ENCODE results near the gene PLAAT3. TPM values are rescaled to one million over a fixed set of nuclear protein-coding genes. Genes with fewer than 3 reads are reported as not detected.

The PLAAT3 gene
- total RNA-seq, 1 experiment from 2014 or later = 32.6 TPM

DNA sequence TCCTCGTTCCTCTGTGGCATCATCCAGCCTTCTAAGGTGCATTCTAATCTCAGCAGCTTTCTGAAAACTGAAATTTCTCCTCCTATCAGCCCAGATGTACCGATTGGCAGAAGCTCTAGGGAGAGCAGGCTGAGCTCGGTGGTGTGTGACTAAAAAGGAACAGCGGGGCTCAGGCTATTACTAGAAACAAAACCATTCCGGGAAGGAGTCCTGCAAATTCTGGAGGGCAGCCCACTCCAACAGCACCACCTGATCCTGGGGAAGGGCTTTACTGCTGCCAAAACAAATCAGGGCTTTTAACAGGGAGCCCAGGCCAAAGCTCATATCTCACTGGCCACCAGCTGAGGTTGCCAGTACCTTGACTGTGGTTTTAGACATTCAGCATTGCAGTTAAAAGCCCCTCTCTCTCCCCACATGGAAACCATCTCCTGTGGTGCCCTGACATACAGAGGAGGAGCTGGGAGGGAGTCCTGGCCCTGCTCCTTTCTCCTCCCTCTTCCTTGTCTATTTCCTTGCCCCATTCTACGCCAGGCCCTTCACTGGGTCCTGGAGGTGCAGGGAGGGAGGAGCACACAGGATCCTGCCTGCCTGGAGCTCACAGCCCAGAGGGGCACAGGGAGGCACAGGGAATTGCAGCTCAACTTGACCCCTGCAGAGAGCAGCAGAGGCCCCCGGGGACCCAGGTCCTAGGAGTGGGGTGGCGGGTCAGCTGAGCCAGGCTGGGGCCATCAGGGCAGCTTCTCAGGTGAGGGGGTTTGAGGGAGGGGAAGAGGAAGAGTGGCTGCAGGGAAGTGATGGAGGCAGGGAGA lies 76.7 kb downstream of the PLAAT3 start:
- Histone ChIP-seq H3K27me3 (ENCODE audit: control insufficient read depth, insufficient read depth, low read length) (peaks cover 7% of the 10 kb centered on the region; the same call in 1 of the 2 replicates), H3K27ac (ENCODE audit: low read length) (peak overlapping the region; percentile 2; the same call in 1 of the 2 replicates), H3K36me3 (ENCODE audit: control insufficient read depth, insufficient read depth, low read length) (no peaks in the 10 kb centered on the region), H3K9me3 (ENCODE audit: control insufficient read depth, insufficient read depth, low read depth, low read length) (no peaks in the 10 kb centered on the region), H3K4me1 (ENCODE audit: control insufficient read depth, insufficient read depth, low read length) (no peaks in the 10 kb centered on the region), H3K4me3 (ENCODE audit: low read depth in 2 of 2, low read length in 2 of 2) (peak overlapping the region; percentile 28 to 56; a peak in 3 of 4 replicates)
- DNase-seq (ENCODE audit: low read depth, low spot score) (no peak), ATAC-seq (peak; percentile 67)
- in situ Hi-C loops (cut with HindIII; ENCODE audit: low pct_unique_long_range_greater_than_20kb, low sequenced_read_pairs) = no loop called here
- TF ChIP-seq, protein P1, sequence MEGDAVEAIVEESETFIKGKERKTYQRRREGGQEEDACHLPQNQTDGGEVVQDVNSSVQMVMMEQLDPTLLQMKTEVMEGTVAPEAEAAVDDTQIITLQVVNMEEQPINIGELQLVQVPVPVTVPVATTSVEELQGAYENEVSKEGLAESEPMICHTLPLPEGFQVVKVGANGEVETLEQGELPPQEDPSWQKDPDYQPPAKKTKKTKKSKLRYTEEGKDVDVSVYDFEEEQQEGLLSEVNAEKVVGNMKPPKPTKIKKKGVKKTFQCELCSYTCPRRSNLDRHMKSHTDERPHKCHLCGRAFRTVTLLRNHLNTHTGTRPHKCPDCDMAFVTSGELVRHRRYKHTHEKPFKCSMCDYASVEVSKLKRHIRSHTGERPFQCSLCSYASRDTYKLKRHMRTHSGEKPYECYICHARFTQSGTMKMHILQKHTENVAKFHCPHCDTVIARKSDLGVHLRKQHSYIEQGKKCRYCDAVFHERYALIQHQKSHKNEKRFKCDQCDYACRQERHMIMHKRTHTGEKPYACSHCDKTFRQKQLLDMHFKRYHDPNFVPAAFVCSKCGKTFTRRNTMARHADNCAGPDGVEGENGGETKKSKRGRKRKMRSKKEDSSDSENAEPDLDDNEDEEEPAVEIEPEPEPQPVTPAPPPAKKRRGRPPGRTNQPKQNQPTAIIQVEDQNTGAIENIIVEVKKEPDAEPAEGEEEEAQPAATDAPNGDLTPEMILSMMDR (IDR thresholded peaks at IDR 0.05) = no peak
- no peak for TF ChIP-seq SIN3A (IDR thresholded peaks at IDR 0.05; ENCODE audit: borderline replicate concordance, insufficient read depth, low read depth, low read length)
- no peak for TF ChIP-seq POLR2AphosphoS5 (IDR thresholded peaks at IDR 0.05; ENCODE audit: low read depth, low read length)
- TF ChIP-seq, protein P2, sequence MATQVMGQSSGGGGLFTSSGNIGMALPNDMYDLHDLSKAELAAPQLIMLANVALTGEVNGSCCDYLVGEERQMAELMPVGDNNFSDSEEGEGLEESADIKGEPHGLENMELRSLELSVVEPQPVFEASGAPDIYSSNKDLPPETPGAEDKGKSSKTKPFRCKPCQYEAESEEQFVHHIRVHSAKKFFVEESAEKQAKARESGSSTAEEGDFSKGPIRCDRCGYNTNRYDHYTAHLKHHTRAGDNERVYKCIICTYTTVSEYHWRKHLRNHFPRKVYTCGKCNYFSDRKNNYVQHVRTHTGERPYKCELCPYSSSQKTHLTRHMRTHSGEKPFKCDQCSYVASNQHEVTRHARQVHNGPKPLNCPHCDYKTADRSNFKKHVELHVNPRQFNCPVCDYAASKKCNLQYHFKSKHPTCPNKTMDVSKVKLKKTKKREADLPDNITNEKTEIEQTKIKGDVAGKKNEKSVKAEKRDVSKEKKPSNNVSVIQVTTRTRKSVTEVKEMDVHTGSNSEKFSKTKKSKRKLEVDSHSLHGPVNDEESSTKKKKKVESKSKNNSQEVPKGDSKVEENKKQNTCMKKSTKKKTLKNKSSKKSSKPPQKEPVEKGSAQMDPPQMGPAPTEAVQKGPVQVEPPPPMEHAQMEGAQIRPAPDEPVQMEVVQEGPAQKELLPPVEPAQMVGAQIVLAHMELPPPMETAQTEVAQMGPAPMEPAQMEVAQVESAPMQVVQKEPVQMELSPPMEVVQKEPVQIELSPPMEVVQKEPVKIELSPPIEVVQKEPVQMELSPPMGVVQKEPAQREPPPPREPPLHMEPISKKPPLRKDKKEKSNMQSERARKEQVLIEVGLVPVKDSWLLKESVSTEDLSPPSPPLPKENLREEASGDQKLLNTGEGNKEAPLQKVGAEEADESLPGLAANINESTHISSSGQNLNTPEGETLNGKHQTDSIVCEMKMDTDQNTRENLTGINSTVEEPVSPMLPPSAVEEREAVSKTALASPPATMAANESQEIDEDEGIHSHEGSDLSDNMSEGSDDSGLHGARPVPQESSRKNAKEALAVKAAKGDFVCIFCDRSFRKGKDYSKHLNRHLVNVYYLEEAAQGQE (IDR thresholded peaks at IDR 0.05; ENCODE audit: insufficient read depth in 1 of 2, low read depth in 2 of 2, low read length in 1 of 2) = no peak
- TF ChIP-seq TCF7L2 (IDR thresholded peaks at IDR 0.05; ENCODE audit: low read depth, low read length) = no peak
- ChIA-PET POLR2A (interaction anchor here (0.7 kb wide), 1 partner anchor 874 kb away, joined by 4 read pairs; no protein-coding TSS in a partner anchor), CTCF (no interaction called here)
- BruUV-seq (replicated peaks) = no TSS peak
- intact Hi-C loops (cut with micrococcal nuclease; ENCODE audit: unreplicated experiment) = no loop called here

DNA sequence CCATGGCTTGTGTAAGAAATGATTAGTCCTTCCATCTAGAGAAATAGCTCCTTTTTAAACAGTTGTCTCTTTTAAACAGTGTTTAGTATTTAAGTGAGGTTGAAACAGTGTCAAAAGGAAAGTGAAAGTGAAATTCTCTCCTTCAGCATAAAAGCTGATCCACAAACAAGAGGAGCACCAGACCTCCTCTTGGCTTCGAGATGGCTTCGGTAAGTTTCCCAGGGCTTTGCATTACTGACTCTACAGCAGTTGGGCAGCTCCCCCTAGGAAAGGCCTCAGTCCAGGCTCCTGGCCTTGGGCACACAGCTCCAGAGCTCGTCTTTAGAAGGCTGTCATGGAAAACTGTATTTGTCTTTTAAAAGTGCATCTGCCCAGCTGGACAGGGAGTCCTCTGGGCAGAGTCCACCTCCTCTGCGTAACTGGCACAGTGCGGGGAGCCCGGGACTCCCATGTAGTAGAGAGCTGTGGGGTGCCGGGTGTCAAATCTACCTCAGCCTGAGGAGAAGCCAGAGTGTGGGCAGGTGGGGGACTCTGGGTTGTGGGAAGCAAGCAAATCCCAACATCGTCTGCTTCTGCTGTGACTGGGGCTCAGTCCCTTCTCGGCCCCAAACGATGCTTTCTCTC lies 77.5 kb downstream of the PLAAT3 start, which contains the start of gene PLAAT4:
Gene PLAAT4 (plus strand): TSS at position 140 of the 624 bp plus-strand sequence. CDS start 61 bp downstream, at position 201.
- intact Hi-C loops (cut with micrococcal nuclease; ENCODE audit: unreplicated experiment) (no loop called here), in situ Hi-C loops (cut with HindIII; ENCODE audit: low pct_unique_long_range_greater_than_20kb, low sequenced_read_pairs) (no loop called here)
- ATAC-seq (peak; percentile 81), DNase-seq (ENCODE audit: low read depth, low spot score) (no peak)
- Histone ChIP-seq H3K4me3 (ENCODE audit: low read depth in 2 of 2, low read length in 2 of 2) (peak within 1 kb of the TSS; percentile 28 to 56), H3K27me3 (ENCODE audit: control insufficient read depth, insufficient read depth, low read length) (peaks cover 9% of the 10 kb centered on the region; the same call in 1 of the 2 replicates), H3K9me3 (ENCODE audit: control insufficient read depth, insufficient read depth, low read depth, low read length) (no peaks in the 10 kb centered on the region), H3K27ac (ENCODE audit: low read length) (peak within 1 kb of the TSS; percentile 2), H3K4me1 (ENCODE audit: control insufficient read depth, insufficient read depth, low read length) (no peaks in the 10 kb centered on the region), H3K36me3 (ENCODE audit: control insufficient read depth, insufficient read depth, low read length) (no peaks in the 10 kb centered on the region)
- ChIA-PET POLR2A (no interaction called here), CTCF (no interaction called here)
- BruUV-seq (replicated peaks) = no TSS peak
- no peak for TF ChIP-seq POLR2AphosphoS5 (IDR thresholded peaks at IDR 0.05; ENCODE audit: low read depth, low read length)
- TF ChIP-seq, protein P2 (IDR thresholded peaks at IDR 0.05; ENCODE audit: insufficient read depth in 1 of 2, low read depth in 2 of 2, low read length in 1 of 2) = no peak
- TF ChIP-seq TCF7L2 (IDR thresholded peaks at IDR 0.05; ENCODE audit: low read depth, low read length) = no peak
- no peak for TF ChIP-seq SIN3A (IDR thresholded peaks at IDR 0.05; ENCODE audit: borderline replicate concordance, insufficient read depth, low read depth, low read length)
- TF ChIP-seq, protein P1 (IDR thresholded peaks at IDR 0.05) = no peak
